HCT116 (cell line): ENCODE measurements around the gene PRR12. TPM values are rescaled to one million over a fixed set of nuclear protein-coding genes. Genes with fewer than 3 reads are reported as not detected.

Experiments used
- ATAC-seq: fragments of 200-7000 bp; cut with Tn5 transposase; 2 replicates; pipeline ENCODE4 v1.9.1; 2020; ENCODE audit warnings: mild to moderate bottlenecking, moderate library complexity
- BruUV-seq: library from RNA; stranded (reverse); fragments of 400-500 nt; replicated peaks from 2 replicates; lab custom pipeline; 2021; lab: Mats Ljungman, UMichigan
- CTCF ChIA-PET: fragments of 300-600 bp; sonication (Branson Sonifier 250); formaldehyde crosslinking; loops from one replicate; lab custom pipeline; 2021; ENCODE audit warnings: antibody characterized with exemption; lab: Charles Lee
- POLR2A ChIA-PET: fragments of 300-600, 350-600 bp; sonication (Branson Sonifier 250); formaldehyde crosslinking; loops from one replicate; lab custom pipeline; 2021; ENCODE audit warnings: antibody characterized with exemption; lab: Charles Lee
- RAD21 ChIA-PET, 2 experiments: fragments of 300-600 bp; sonication (Branson Sonifier 250); formaldehyde crosslinking; loops; one replicate each; lab custom pipeline; 2023; ENCODE audit warnings: low total read pairs in 2 of 2; ENCODE audit not compliant: uncharacterized antibody in 2 of 2, unreplicated experiment in 2 of 2, low non-redundant PET in 1 of 2; lab: Charles Lee
- DNase-seq: peaks from one replicate; pipeline ENCODE4 v3.0.0-alpha.2; 2010; ENCODE audit warnings: low read depth, low spot score
- H2AFZ ChIP-seq: fragments of 200-600 bp; shearing (Covaris generic), sonication (generic); 2 replicates; pipeline ENCODE4 v1.6.1; 2017; ENCODE audit warnings: low read depth, mixed run types, mixed read lengths, antibody characterized with exemption, low read length; ENCODE audit not compliant: poor library complexity, severe bottlenecking
- H3K27ac ChIP-seq: 2 replicates; pipeline ENCODE4 v1.5.1; 2012; ENCODE audit warnings: low read depth, low read length
- H3K27me3 ChIP-seq: fragments of 200-600 bp; sonication (generic); 2 replicates; pipeline ENCODE4 v1.6.1; 2016; ENCODE audit warnings: mixed run types, low read length, mixed read lengths; ENCODE audit not compliant: insufficient read depth
- H3K36me3 ChIP-seq, 2 experiments: fragments of 200-500 bp in 1 of 2; fragments of 200-600 bp in 1 of 2; sonication (Bioruptor generic) in 1 of 2; sonication (generic) in 1 of 2; 2 replicates each; pipeline versions ENCODE4 v1.5.1 to v1.6.1; 2014 to 2016; ENCODE audit warnings: low read length in 2 of 2, inconsistent platforms in 1 of 2, mixed read lengths in 1 of 2, mixed run types in 1 of 2; ENCODE audit not compliant: insufficient read depth in 2 of 2, control insufficient read depth in 1 of 2
- H3K4me1 ChIP-seq, 2 experiments: fragments of 200-600 bp in 1 of 2; sonication (generic) in 1 of 2; 2 replicates each; pipeline versions ENCODE4 v1.5.1 to v1.6.1; 2012 to 2017; ENCODE audit warnings: low read length in 2 of 2, inconsistent platforms in 1 of 2, mild to moderate bottlenecking in 1 of 2, mixed read lengths in 1 of 2, mixed run types in 1 of 2, moderate library complexity in 1 of 2; ENCODE audit not compliant: insufficient read depth in 2 of 2, control insufficient read depth in 1 of 2
- H3K4me2 ChIP-seq: fragments of 200-600 bp; sonication (generic); 2 replicates; pipeline ENCODE4 v1.6.1; 2017; ENCODE audit warnings: mixed run types, low read length, mixed read lengths
- H3K4me3 ChIP-seq, 2 experiments: fragments of 200-600 bp in 1 of 2; sonication (generic) in 1 of 2; replicated peaks in 1 of 2; 2 replicates each; pipeline ENCODE4 v1.5.1; 2011 to 2016; ENCODE audit warnings: low read length in 2 of 2, control low read depth in 1 of 2, low read depth in 1 of 2, mild to moderate bottlenecking in 1 of 2, mixed read lengths in 1 of 2, mixed run types in 1 of 2
- H3K79me2 ChIP-seq: fragments of 200-600 bp; sonication (generic); 2 replicates; pipeline ENCODE4 v1.6.1; 2017; ENCODE audit warnings: mild to moderate bottlenecking, mixed run types, low read length, moderate library complexity, mixed read lengths; ENCODE audit not compliant: insufficient read depth
- H3K9ac ChIP-seq: fragments of 200-600 bp; sonication (generic); 2 replicates; pipeline ENCODE4 v1.6.1; 2016; ENCODE audit warnings: low read length, mixed read lengths
- H3K9me2 ChIP-seq: fragments of 200-600 bp; sonication (generic), shearing (Covaris generic); 2 replicates; pipeline ENCODE4 v1.6.1; 2017; ENCODE audit warnings: mixed run types, mild to moderate bottlenecking, moderate library complexity; ENCODE audit not compliant: insufficient read depth
- H3K9me3 ChIP-seq, 2 experiments: fragments of 200-500 bp in 1 of 2; fragments of 200-600 bp in 1 of 2; sonication (Bioruptor generic) in 1 of 2; sonication (generic) in 1 of 2; 2 replicates each; pipeline ENCODE4 v1.6.1; 2014 to 2017; ENCODE audit warnings: low read length in 2 of 2, mixed read lengths in 2 of 2, inconsistent platforms in 1 of 2, low read depth in 1 of 2, mild to moderate bottlenecking in 1 of 2, mixed run types in 1 of 2, moderate library complexity in 1 of 2; ENCODE audit not compliant: control insufficient read depth in 1 of 2, insufficient read depth in 1 of 2
- H4K20me1 ChIP-seq: fragments of 200-600 bp; sonication (generic), shearing (Covaris generic); 2 replicates; pipeline ENCODE4 v1.6.1; 2017; ENCODE audit warnings: mixed run types, mild to moderate bottlenecking, moderate library complexity; ENCODE audit not compliant: insufficient read depth
- CBX3 ChIP-seq: IDR thresholded peaks from 2 replicates; pipeline ENCODE4 v1.6.1; 2012; ENCODE audit warnings: low read depth
- CTCF ChIP-seq, 3 experiments: fragments of 200-600 bp in 1 of 3; sonication (generic) in 1 of 3; IDR thresholded peaks in 2 of 3; conservative IDR thresholded peaks in 1 of 3; 2 replicates each; pipeline ENCODE4 v1.5.1; 2012 to 2017; ENCODE audit warnings: low read depth in 2 of 3, low read length in 2 of 3, antibody characterized with exemption in 1 of 3, borderline replicate concordance in 1 of 3, control low read depth in 1 of 3, mild to moderate bottlenecking in 1 of 3, mixed read lengths in 1 of 3, mixed run types in 1 of 3, moderate library complexity in 1 of 3; ENCODE audit not compliant: insufficient read depth in 1 of 3
- ELF1 ChIP-seq: IDR thresholded peaks from 2 replicates; pipeline ENCODE4 v1.6.1; 2012; ENCODE audit warnings: low read depth, borderline replicate concordance
- EZH2phosphoT487 ChIP-seq: fragments of 200-600 bp; IDR thresholded peaks from 2 replicates; pipeline ENCODE4 v1.6.1; 2018; ENCODE audit warnings: antibody characterized with exemption, borderline replicate concordance
- FOSL1 ChIP-seq: IDR thresholded peaks from 2 replicates; pipeline ENCODE4 v1.6.1; 2012; ENCODE audit warnings: low read depth
- JUND ChIP-seq: IDR thresholded peaks from 2 replicates; pipeline ENCODE4 v1.6.1; 2012
- MAX ChIP-seq: IDR thresholded peaks from 2 replicates; pipeline ENCODE4 v1.6.1; 2012
- POLR2A ChIP-seq: IDR thresholded peaks from 2 replicates; pipeline ENCODE4 v1.7.0; 2011; ENCODE audit warnings: borderline replicate concordance; ENCODE audit not compliant: insufficient read depth, insufficient read length; ENCODE audit errors: extremely low read depth
- POLR2AphosphoS5 ChIP-seq: IDR thresholded peaks from 2 replicates; pipeline ENCODE4 v1.6.1; 2011; ENCODE audit warnings: mild to moderate bottlenecking, low read depth, low read length, moderate library complexity
- RAD21 ChIP-seq: IDR thresholded peaks from 2 replicates; pipeline ENCODE4 v1.6.1; 2012; ENCODE audit warnings: low read depth, mild to moderate bottlenecking
- SIN3A ChIP-seq: IDR thresholded peaks from 2 replicates; pipeline ENCODE4 v1.6.1; 2012; ENCODE audit warnings: low read depth
- SP1 ChIP-seq: IDR thresholded peaks from 2 replicates; pipeline ENCODE4 v1.6.1; 2012; ENCODE audit warnings: low read depth
- SRF ChIP-seq: IDR thresholded peaks from 2 replicates; pipeline ENCODE4 v1.6.1; 2012; ENCODE audit warnings: low read depth
- YY1 ChIP-seq: IDR thresholded peaks from 2 replicates; pipeline ENCODE4 v1.6.1; 2011; ENCODE audit warnings: low read length, low read depth, moderate library complexity, mild to moderate bottlenecking; ENCODE audit not compliant: insufficient replicate concordance; ENCODE audit errors: extremely low read depth
- ZBTB33 ChIP-seq: IDR thresholded peaks from 2 replicates; pipeline ENCODE4 v1.6.1; 2011; ENCODE audit warnings: mild to moderate bottlenecking, low read length, moderate library complexity; ENCODE audit not compliant: insufficient replicate concordance; ENCODE audit errors: extremely low read depth
- ZFX ChIP-seq: fragments of 450-650 bp; IDR thresholded peaks from 2 replicates; pipeline ENCODE4 v1.6.1; 2017
- ZNF274 ChIP-seq: fragments of 200-500 bp; sonication (Bioruptor generic); IDR thresholded peaks from 2 replicates; pipeline ENCODE4 v1.6.1; 2014; ENCODE audit warnings: mild to moderate bottlenecking, low read depth, low read length, inconsistent platforms
- intact Hi-C: fragments of 100-400 bp; cut with micrococcal nuclease; formaldehyde crosslinking; loops from 2 replicates; pipeline ENCODE4 v1.10.0; 2022
- total RNA-seq: library from RNA; stranded (reverse); gene quantifications from one replicate; pipeline ENCODE4 v1.2.1, GENCODE V29; 2021; ENCODE audit not compliant: unreplicated experiment

PRR12 gene
- total RNA-seq, 1 experiment from 2014 or later, result 26.9 TPM

- no TSS peak for BruUV-seq
- DNase-seq (no peak), ATAC-seq (no peak)
- POLR2A ChIA-PET, result interaction anchor here (1.7 kb wide), 1 partner anchor 56 kb away, joined by 4 read pairs; the partner anchor contains the start of gene RPS11
- Histone ChIP-seq H3K9me2 (no peaks in the 10 kb centered on the region), H3K27me3 (no peaks in the 10 kb centered on the region), H3K4me2 (no peak overlapping the region), H3K36me3 (peaks cover 11 to 13% of the 10 kb centered on the region in 2 experiments; a peak in 3 of 4 replicates), H3K79me2 (no peaks in the 10 kb centered on the region), H3K4me3 (no peak overlapping the region), H3K4me1 (peaks cover 0 to 11% of the 10 kb centered on the region in 2 experiments; a peak in 2 of 4 replicates), H3K27ac (no peak overlapping the region), H4K20me1 (no peaks in the 10 kb centered on the region), H3K9ac (no peak overlapping the region), H3K9me3 (no peaks in the 10 kb centered on the region), H2AFZ (no peak overlapping the region)
- TF ChIP-seq POLR2AphosphoS5 (0 out of 2 replicates have a peak, but pooled peaks have one; percentile 27), CBX3 (no peak), JUND (no peak), POLR2A (no peak), ZFX (no peak), SIN3A (no peak), RAD21 (no peak)
- intact Hi-C loops, result no loop called here
- RAD21 ChIA-PET, result no interaction called here
- CTCF ChIA-PET, result interaction anchor here (0.8 to 1.6 kb wide), 2 partner anchors 19 to 48 kb away, joined by 3 read pairs; no protein-coding TSS in a partner anchor
These were observed 39.5 kb upstream of the PRR12 start for GRCh38 chr19:49551531-49551930.

GRCh38 chr19:49552749-49553148 is 38.2 kb upstream of the PRR12 start:
- no peaks in the 10 kb centered on the region for H3K9me3 ChIP-seq
- no peaks in the 10 kb centered on the region for H4K20me1 ChIP-seq
- RAD21 ChIA-PET, result no interaction called here
- ATAC-seq (no peak), DNase-seq (no peak)
- H2AFZ ChIP-seq, result no peak overlapping the region
- no peaks in the 10 kb centered on the region for H3K9me2 ChIP-seq
- H3K4me3 ChIP-seq, result no peak overlapping the region
- no peak overlapping the region for H3K4me2 ChIP-seq
- peaks cover 17 to 25% of the 10 kb centered on the region in 2 experiments; a peak in 3 of 4 replicates for H3K36me3 ChIP-seq
- H3K9ac ChIP-seq, result no peak overlapping the region
- peaks cover 0 to 6% of the 10 kb centered on the region in 2 experiments; a peak in 2 of 4 replicates for H3K4me1 ChIP-seq
- no peaks in the 10 kb centered on the region for H3K79me2 ChIP-seq
- intact Hi-C loops, result no loop called here
- POLR2A ChIA-PET, result no interaction called here
- CTCF ChIA-PET, result no interaction called here
- no peak overlapping the region for H3K27ac ChIP-seq
- H3K27me3 ChIP-seq, result no peaks in the 10 kb centered on the region
- no TSS peak for BruUV-seq
- TF ChIP-seq EZH2phosphoT487 (no peak), ELF1 (no peak), ZBTB33 (no peak), ZFX (no peak), RAD21 (no peak), ZNF274 (no peak), FOSL1 (no peak), POLR2AphosphoS5 (no peak), YY1 (no peak), CTCF (IDR thresholded peaks at IDR 0.05 in 2 of 3, conservative IDR thresholded peaks at IDR 0.05 in 1 of 3; ENCODE audit: borderline replicate concordance in 1 of 3, insufficient read depth in 1 of 3, low read depth in 2 of 3, low read length in 2 of 3) (no peak), CBX3 (no peak), MAX (no peak), SP1 (no peak), SRF (no peak), POLR2A (no peak)
